Measurements from ENCODE around the gene DELE1. TPM values are rescaled to one million over a fixed set of nuclear protein-coding genes. Genes with fewer than 3 reads are reported as not detected.

DELE1 gene
- total RNA-seq, 1 experiment from 2014 or later: 35.1 TPM

GRCh38 chr5:141908796-141909195, 14.9 kb upstream of the DELE1 start:
- ChIA-PET POLR2A (ENCODE audit: low non-redundant PET) (no interaction called here), CTCF (interaction anchor here (0.6 kb wide), 1 partner anchor 145 kb away, joined by 3 read pairs; no protein-coding TSS in a partner anchor)
- no peak for DNase-seq (ENCODE audit: low spot score)
- TF ChIP-seq EZH2 (IDR thresholded peaks at IDR 0.05; ENCODE audit: borderline replicate concordance, low read depth, low read length, poor library complexity, severe bottlenecking): no peak
- TF ChIP-seq, protein P1, sequence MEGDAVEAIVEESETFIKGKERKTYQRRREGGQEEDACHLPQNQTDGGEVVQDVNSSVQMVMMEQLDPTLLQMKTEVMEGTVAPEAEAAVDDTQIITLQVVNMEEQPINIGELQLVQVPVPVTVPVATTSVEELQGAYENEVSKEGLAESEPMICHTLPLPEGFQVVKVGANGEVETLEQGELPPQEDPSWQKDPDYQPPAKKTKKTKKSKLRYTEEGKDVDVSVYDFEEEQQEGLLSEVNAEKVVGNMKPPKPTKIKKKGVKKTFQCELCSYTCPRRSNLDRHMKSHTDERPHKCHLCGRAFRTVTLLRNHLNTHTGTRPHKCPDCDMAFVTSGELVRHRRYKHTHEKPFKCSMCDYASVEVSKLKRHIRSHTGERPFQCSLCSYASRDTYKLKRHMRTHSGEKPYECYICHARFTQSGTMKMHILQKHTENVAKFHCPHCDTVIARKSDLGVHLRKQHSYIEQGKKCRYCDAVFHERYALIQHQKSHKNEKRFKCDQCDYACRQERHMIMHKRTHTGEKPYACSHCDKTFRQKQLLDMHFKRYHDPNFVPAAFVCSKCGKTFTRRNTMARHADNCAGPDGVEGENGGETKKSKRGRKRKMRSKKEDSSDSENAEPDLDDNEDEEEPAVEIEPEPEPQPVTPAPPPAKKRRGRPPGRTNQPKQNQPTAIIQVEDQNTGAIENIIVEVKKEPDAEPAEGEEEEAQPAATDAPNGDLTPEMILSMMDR (conservative IDR thresholded peaks at IDR 0.05; ENCODE audit: low read depth, low read length): no peak
- no peaks in the 10 kb centered on the region for H3K27me3 ChIP-seq (replicated peaks; ENCODE audit: insufficient read depth, low read depth, low read length, poor library complexity)
- intact Hi-C loops (cut with micrococcal nuclease; ENCODE audit: unreplicated experiment): no loop called here
- H3K36me3 ChIP-seq (ENCODE audit: insufficient read depth, low read length, poor library complexity, severe bottlenecking): no peaks in the 10 kb centered on the region
- no peak overlapping the region for H3K27ac ChIP-seq (ENCODE audit: low read depth, low read length, poor library complexity, severe bottlenecking)
- H3K9me3 ChIP-seq (ENCODE audit: low read depth, low read length, poor library complexity, severe bottlenecking): no peaks in the 10 kb centered on the region
- no peak overlapping the region for H3K4me3 ChIP-seq (ENCODE audit: low read depth, low read length, poor library complexity, severe bottlenecking)
- BruUV-seq (replicated peaks): no TSS peak
- no peaks in the 10 kb centered on the region for H3K4me1 ChIP-seq (ENCODE audit: insufficient read depth, low read length, poor library complexity, severe bottlenecking)

- no peak for DNase-seq (ENCODE audit: low spot score)
- no peaks in the 10 kb centered on the region for H3K4me1 ChIP-seq (ENCODE audit: insufficient read depth, low read length, poor library complexity, severe bottlenecking)
- ChIA-PET POLR2A (ENCODE audit: low non-redundant PET) (no interaction called here), CTCF (interaction anchor here (0.6 kb wide), 1 partner anchor 145 kb away, joined by 3 read pairs; no protein-coding TSS in a partner anchor)
- TF ChIP-seq EZH2 (IDR thresholded peaks at IDR 0.05; ENCODE audit: borderline replicate concordance, low read depth, low read length, poor library complexity, severe bottlenecking): no peak
- TF ChIP-seq, protein P1 (conservative IDR thresholded peaks at IDR 0.05; ENCODE audit: low read depth, low read length): no peak
- BruUV-seq (replicated peaks): no TSS peak
- H3K4me3 ChIP-seq (ENCODE audit: low read depth, low read length, poor library complexity, severe bottlenecking): no peak overlapping the region
- H3K27me3 ChIP-seq (replicated peaks; ENCODE audit: insufficient read depth, low read depth, low read length, poor library complexity): no peaks in the 10 kb centered on the region
- H3K36me3 ChIP-seq (ENCODE audit: insufficient read depth, low read length, poor library complexity, severe bottlenecking): no peaks in the 10 kb centered on the region
- H3K9me3 ChIP-seq (ENCODE audit: low read depth, low read length, poor library complexity, severe bottlenecking): no peaks in the 10 kb centered on the region
- H3K27ac ChIP-seq (ENCODE audit: low read depth, low read length, poor library complexity, severe bottlenecking): no peak overlapping the region
- intact Hi-C loops (cut with micrococcal nuclease; ENCODE audit: unreplicated experiment): no loop called here
These were observed 14.5 kb upstream of the DELE1 start for GRCh38 chr5:141909212-141909611.

DNA sequence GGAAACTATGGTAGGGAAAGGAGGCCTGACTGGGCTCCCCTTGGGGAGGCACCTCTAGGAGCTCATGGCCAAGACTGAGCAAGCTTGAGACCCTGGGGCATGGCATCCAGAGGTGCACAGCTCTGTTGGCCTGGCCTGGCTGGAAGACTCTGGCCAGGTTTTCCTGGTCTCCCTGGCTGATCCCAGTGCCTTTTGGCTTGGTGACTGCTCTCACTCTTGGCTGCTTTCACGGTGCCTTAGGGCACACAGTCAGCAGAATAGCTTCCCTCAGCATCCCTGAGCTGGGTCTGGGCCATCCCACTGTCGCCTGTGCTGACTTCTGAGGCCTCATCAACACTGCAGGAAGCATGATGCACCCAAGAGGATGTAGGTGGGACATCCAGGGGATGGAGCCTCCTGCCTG, 13.4 kb upstream of the DELE1 start:
- BruUV-seq (replicated peaks): no TSS peak
- DNase-seq (ENCODE audit: low spot score): no peak
- Histone ChIP-seq H3K36me3 (ENCODE audit: insufficient read depth, low read length, poor library complexity, severe bottlenecking) (no peaks in the 10 kb centered on the region), H3K27ac (ENCODE audit: low read depth, low read length, poor library complexity, severe bottlenecking) (no peak overlapping the region), H3K9me3 (ENCODE audit: low read depth, low read length, poor library complexity, severe bottlenecking) (no peaks in the 10 kb centered on the region), H3K27me3 (replicated peaks; ENCODE audit: insufficient read depth, low read depth, low read length, poor library complexity) (no peaks in the 10 kb centered on the region), H3K4me1 (ENCODE audit: insufficient read depth, low read length, poor library complexity, severe bottlenecking) (no peaks in the 10 kb centered on the region), H3K4me3 (ENCODE audit: low read depth, low read length, poor library complexity, severe bottlenecking) (no peak overlapping the region)
- POLR2A ChIA-PET (ENCODE audit: low non-redundant PET): no interaction called here
- CTCF ChIA-PET: no interaction called here
- intact Hi-C loops (cut with micrococcal nuclease; ENCODE audit: unreplicated experiment): no loop called here
- TF ChIP-seq, protein P1 (conservative IDR thresholded peaks at IDR 0.05; ENCODE audit: low read depth, low read length): no peak
- no peak for TF ChIP-seq EZH2 (IDR thresholded peaks at IDR 0.05; ENCODE audit: borderline replicate concordance, low read depth, low read length, poor library complexity, severe bottlenecking)
